T1000 (cell line): Measurements from ENCODE around the gene SLC6A6.

Experiments
- DNase-seq: peaks from one replicate; lab custom pipeline; 2025; ENCODE audit warnings: mixed read lengths; lab: John Stamatoyannopoulos, UW

Gene SLC6A6

DNA sequence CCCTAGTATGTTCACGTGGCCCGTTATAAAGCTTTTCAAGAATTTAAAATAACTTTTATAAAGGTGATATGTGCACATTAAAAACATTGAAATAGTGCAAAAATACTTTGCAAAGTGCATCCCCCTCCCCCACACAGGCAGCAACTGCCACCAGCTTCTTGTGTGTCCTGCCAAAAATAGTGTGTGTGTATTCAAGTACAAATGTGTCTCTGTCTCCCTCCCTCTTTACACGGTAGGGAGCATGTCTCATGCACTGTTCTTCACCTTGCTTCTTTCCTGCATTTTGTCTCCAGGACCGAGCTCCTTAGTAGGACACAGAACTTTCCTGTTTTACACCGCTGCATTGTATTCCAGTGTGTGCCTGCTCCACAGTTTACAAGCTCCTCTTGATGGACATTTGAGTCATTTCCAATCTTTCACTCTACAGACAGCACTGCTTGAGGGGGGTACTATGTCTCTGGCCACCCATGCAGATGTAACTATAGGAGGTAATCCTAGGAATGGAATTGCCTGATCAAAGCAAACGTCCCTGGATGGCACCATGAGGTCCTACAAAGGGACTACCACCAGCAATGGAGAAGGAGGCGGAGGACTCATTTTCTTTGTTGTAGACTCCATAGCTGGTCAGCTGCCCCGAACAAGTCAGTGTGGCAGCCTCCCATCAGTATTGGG lies 52.4 kb downstream of the SLC6A6 start:
- no peak for DNase-seq

DNA sequence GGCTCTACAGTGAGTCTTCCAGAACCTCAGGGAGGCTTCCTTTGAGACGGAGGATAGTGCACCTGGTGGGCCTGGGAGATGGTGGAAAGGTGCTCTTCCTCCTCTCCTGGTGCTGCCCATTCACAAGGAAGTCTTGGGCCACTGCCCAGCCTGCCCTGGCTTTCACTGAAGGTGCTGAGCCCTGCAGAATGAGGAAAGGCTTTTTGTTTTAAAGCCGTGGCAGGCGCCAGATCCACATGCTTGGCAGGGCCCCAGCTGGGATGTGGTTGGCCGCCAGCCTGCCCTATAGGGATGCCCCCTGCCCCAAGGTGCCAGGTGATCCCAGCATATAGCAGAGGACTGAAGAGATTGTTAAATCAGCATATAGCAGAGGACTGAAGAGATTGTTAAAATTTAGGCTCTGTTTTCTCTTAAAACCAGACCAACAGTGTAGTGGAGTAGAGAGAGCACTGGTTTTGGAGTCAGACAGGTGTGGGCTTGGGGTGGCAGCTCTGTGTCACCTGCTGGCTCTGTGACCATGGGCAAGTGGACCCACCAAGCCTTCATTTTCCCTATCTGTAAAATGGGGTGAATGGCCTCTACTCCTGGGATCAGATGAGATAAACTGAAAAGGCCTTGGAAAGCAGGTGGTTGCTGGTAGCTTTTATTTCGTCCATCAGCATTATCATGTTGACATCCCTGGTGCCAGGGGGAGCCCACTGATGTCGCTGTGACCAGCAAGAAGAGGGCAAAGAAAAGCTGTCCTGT lies 53.3 kb downstream of the SLC6A6 start:
- no peak for DNase-seq

DNA sequence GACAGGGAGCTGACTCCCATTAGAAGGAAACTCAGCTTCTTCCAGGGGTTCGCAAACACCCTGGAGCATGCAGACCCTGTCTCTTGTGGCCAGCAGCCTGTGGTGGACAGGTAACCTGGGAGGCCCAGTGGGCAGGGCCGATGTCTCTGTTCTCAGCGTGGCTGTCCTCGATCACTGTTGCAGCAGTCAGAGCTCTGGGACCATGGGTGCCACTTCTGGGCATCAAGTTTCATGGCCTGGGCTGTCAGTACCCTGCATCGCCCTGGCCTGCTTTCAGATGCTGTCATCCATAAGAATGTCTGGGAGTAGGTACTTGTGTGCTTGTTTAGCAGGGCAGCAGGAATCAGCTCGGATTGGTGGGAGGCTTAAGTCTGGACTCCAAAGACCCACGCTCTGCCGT lies 54.4 kb downstream of the SLC6A6 start:
- DNase-seq: no peak

DNA sequence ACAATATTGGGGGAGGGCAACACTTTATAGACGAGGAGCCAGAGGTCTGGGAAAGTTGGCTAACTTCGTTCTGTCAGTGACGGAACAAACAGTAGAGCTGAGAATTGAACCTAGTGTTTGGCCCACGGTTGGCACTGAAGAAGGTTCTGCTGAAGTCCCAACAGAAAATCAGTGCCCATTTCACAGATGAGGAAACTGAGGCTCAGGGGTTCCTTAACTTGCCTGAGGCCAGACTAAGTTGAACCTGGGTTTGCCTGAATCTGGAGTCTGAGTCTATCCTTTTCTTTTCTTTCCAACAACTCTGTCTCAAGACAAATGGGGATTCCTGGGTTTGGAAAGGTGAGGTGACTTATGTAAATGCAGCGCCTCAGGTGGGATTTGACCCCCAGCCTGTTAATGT lies 55.1 kb downstream of the SLC6A6 start:
- no peak for DNase-seq

DNA sequence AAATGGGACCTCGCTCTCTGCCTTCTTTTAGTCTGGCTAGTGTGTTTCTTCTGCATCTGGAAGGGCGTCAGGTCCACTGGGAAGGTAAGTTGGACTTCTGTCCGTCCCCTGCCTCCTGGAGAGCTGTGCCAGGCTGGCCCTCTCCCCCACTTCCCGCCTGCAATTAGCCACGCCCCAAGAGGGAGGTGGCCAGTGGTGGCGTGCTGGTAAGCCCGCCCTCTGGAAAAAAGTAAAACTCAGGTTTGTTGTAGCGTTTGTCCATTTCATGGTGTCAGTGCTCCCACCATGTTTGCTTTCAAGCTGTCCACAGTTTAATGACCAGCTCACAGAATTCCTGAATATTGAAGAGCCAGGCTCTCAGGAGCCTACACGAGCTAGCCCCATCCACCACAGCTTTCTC lies 55.6 kb downstream of the SLC6A6 start:
- DNase-seq: no peak

DNA sequence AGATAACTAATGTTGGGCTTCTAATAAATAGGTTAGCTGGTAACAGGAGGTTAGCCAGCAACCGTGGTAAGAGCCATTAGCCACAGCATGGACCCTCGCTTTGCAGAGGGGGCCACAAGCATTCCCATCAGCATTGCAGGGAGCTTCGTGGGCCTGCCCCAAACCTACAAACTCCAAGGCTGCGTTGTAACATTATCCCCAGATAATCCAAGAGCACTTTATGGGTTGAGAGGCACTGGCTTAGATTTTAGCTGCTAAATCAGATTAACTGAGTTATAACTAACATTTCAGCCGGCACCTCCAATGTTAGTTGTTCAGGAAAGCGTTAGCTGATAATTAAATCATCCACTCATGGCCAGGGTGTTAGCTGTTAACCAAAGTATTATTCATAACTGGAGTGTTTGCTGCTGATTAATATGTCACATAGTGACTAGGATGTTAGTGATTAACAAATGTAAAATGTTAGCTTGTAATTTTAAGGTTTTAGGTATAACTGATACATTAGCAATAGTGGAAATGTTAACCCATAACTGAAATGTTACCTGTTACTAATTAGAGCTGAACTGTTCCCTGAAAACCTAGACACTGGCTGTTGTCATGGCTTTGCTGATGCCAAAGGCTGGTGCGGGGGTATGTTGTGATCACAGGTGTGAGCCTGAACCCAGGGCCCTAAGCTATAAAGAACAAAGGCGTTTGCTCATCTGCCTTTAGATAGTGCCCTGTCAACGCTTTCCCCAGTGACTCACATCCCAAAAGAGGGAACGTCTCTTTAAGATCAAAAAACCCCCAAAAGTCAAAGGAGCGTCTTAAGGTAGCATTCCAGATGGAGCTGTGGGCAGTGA lies 56.2 kb downstream of the SLC6A6 start:
- no peak for DNase-seq

DNA sequence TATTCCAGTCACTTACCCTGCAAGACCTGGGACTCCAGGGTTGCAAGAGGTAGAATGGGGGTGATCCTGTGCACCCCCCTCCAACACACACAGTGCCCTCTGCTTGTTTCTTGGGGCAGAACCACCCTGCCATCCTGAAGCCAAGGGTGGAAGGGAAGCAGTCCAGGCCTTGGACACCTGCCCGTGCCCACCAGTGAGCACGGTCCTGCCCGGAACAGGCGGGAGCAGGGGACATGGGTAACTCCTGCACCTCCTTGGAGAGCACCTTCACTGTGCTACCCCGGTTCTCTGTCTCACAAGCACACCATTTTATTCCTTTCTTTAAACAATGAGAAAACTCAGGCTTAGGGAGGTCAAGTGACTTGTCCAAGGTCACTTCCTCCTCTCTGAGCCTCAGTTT lies 57.0 kb downstream of the SLC6A6 start:
- DNase-seq: no peak

DNA sequence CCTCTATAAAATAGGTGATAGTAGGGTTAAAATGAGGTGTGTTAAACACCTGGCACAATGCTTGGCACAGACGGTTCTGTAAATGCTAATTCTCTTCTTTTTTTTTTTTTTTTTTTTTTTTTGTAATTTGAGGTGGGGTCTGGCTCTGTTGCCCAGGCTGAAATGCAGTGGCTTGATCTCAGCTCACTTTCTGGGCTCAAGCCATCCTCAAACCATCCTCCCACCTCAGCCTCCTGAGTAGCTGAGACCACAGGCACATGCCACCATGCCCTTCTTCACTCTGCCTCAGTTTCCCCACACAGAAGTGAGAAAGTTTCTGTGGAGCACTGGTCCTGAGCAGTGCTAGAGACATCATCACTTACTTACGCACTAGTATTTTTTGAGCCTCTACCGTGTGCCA lies 57.4 kb downstream of the SLC6A6 start:
- DNase-seq: no peak

DNA sequence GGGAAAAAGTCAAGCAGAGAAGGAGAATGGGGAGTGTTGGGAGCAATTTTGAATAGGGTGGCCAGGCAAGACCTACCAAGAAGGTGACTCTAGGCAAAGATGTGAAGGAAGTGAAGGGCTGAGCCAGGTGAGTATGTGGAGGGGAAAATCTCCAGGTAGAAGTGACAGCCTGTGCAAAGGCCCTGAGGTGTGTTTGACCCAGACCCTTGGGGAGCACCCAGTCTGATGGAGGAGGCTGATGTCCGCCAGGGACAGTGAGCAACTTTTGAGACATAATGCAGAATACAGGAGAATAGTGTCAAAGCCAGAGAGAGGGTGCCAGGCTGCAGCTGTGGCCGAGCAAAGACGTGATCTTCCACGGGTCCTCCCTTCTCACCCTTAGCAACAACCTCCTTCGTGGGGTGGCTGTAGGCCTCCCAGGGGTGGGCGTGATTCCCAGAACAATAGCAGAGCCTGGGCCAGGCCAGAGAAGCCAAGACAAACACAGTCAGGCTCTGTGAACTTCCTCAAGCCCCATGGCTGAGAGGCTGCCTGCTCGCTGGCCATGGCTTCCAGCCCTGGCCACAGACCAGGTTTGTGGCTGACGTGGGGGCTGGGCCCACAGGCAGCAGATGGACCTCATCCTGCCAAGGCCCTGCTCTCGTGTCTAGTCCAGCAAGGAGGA lies 58.1 kb downstream of the SLC6A6 start:
- no peak for DNase-seq

DNA sequence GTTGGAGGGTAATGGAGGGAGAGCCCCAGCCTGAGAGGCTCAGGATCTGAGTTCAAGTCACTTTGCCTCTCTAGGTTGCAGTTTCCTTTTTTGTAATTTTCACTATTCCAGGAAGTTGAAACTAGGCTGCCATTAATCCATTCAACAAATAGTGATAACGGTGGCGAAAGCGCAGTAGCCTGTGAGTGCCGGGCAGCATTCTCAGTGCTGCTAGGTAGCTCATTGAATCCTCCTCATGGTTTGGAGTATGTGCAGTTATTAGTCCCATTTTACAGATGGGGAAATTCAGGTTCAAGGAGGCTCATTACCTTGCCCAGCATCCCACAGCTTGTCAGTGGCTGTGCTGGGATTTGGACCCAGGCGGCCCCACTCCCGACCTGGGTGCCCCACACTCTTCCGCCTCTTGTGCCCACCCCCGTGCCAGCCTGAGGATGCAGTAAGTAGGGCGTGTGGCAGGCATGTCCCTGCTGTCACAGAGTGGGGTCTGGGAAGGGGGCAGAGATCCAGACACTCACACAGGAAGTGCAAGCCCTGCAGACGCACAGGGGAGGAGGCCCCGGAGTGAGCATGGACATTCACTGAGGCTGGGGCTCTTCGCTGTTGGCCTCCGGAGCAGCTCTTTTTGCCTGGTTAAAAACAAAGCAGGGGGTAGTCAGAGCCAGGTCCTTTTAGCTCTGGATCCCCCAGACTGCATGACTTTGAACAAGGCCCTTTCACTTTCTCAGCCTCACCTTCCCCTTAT lies 58.8 kb downstream of the SLC6A6 start:
- no peak for DNase-seq

DNA sequence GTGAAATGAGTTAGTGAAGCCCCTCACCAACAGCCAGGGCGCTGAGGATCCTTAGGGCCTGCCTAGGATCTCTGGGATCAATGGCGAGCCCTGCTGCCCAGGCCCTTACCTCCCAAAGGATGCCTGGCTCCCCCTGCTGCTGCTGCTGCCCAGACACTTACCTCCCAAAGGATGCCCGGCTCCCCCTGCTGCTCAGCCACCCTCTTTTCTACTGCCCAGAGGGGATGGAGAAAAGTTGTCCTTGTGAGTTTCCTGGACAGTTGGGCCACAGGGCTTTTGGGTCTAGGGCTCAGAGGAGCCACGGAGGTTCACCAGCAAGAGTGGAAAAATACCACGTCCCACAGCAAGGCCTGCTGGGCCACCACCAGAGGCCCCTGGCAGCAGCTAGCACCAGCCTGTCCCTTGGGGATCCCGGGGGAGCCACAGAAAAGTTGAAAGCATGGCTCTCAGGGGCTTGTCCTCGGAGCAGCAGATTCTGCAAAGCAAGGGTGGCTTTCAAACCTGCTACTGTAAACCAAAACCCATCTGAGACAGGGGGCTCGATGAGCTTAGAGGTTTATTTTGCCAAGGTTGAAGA lies 59.4 kb downstream of the SLC6A6 start:
- DNase-seq: no peak

DNA sequence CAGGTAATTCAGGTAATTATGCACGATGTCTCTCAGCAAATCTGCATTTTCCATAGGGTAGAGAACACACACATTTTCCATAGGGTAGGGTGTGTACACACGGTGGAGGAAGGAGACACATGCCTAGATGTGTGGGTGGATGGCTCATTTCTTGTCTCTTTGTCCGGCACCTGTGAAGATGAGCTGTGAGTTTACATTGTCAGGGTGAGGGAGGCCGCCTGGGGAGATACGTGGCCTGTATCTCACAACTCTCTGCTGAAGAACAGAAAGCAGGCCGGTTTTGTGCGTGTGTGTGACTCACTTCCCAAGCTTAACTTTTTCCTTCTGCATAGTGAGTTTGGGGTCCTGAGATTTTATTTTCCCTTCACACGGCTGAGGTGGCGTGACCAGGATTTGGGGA lies 60.3 kb downstream of the SLC6A6 start:
- no peak for DNase-seq

DNA sequence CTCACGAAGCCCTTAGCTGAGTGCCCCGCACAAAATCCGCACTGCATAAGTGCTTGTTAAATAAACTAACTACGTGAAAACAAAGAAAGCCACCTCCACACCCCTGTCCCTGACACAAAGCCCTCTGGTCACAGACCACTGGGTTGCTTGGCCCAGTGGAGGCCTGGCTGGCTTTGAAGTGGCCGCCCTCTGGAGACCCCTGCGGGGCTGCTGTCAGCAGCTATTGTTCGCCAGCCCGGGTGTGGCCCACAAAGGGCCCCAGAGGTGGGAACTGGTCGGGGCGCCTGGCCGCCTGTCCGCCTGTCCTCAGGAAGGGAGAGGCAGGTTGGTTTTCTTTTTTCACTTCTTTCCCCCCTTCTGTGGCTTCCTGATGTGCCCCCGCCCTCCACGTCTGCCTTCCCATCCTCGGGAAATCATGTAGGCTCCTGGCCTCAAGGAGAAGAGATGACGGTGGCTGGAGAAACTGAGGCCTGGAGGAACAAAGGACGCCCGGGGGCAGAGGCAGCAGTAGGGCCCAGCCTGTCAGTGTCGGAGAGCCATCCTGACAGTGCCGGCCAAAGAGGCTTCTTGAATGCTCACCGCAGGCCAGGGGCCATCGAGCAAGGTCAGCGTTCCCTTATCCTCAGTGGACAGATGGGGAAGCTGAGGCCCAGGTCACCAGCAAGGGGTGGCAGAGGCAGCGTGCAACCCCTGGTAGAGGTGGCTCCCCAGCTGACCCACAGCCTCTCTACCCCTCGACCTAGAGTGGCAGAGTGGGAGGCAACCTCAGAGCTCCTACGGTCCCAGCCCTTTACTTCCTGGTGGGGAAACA lies 61.1 kb downstream of the SLC6A6 start:
- no peak for DNase-seq

DNA sequence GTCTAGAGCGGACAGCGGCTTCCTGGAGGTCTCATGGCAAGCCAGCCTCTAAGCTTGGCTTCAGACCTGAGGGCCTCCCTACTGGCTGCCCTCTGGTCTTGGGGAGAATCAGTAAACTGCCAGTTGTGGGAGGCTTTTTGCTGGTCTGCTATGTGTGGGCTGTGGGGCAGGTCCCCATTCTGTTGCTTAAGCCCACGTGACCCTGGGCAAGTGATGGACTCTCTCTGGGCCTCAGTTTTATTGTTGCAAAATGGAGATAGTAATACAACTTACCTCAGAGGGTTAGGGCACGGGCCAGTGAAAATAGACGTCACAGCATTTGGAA lies 61.7 kb downstream of the SLC6A6 start:
- DNase-seq: no peak

DNA sequence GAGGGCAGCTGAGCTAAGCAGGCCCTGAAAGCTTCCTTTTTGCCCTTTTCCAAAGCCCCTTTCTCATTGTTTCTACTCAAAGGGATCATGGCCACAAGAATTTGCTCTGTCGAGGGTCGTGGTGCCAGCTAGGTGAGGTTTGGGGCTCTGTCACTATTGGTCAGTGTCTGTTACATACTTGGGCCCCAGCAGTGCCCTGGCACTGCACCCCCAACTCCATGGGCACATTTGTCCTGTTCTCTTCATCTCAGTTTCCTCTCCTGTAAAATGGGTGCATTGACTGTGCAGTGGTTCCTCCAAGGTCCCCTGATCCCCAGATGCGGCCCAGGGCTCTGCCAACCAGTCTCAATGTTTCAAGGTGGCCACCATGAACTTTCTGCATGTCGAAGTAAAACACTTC lies 62.1 kb downstream of the SLC6A6 start:
- DNase-seq: no peak

DNA sequence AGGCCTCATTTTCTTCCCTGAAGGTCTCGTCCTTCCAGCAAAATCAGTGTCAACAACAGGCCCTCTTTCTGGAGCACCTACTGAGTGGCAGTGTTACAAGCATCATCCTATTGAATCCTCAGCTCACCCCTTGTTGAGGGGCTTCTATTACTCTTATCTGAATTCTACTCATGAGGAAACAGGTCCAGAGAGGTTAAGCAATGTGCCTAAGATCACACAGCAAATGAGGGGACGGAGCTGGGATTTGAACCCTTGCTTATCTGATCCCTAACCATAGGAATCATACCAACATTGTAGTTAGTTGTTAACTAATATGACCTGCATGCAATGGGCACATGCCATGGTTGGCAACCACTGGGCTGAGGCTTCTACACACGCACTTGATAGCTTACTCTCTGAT lies 63.0 kb downstream of the SLC6A6 start:
- DNase-seq: no peak

DNA sequence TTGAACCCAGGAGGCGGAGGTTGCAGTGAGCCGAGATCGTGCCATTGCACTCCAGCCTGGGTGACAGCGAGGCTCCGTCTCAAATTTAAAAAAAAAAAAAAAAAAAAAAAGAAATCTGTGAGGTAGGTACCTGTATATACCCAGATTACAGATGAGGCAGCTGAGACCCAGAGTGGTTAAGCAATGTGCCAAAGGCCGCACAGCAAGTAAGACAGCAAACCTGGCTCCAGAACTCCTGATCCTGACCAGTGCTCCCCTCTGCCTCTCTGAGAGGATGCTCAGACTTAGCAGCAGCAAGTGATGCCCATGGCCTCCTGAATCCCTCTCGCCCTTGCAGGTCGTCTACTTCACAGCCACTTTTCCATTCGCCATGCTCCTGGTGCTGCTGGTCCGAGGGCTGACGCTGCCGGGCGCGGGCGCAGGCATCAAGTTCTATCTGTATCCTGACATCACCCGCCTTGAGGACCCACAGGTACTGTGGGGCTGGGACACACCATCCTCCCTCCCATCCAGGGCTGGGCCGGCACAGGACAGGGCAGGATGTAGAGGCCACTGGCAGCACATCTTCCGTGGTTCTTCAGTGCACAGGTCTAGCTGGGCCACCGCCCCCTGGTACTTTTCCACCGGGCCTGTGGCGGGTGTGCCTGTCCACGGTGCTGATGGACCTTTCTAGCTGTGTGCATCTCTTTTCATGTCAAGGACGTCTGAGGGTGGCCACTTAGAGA lies 63.9 kb downstream of the SLC6A6 start:
- DNase-seq: no peak

DNA sequence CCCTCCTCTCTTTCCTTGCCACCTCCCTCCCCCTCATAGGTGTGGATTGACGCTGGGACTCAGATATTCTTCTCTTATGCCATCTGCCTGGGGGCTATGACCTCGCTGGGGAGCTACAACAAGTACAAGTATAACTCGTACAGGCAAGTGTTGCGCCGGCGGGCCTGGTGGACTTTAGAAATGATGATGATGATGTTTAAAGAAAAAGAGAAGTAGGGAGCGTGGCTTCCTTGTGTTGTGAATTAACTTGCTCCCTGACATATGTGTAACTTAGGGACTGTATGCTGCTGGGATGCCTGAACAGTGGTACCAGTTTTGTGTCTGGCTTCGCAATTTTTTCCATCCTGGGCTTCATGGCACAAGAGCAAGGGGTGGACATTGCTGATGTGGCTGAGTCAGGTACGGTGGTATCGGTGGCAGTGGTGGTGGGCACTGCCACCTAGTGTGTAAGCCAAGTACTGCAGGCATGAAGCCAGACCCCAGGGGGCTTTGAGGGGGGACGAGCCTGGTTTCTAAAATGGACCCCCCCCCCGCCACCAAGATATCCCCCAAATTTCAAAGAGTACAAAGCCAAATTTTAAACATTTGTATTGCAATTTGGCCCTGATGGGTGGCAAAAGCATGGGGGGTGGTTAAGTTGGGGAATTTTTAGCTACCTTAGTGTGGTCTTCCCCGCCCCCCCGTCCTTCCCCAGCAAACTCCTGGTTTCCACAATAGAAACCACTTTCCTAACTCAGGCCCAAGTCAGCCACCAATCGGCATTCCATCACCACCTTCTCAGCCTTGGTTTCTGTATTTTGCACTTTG lies 65.6 kb downstream of the SLC6A6 start:
- no peak for DNase-seq

DNA sequence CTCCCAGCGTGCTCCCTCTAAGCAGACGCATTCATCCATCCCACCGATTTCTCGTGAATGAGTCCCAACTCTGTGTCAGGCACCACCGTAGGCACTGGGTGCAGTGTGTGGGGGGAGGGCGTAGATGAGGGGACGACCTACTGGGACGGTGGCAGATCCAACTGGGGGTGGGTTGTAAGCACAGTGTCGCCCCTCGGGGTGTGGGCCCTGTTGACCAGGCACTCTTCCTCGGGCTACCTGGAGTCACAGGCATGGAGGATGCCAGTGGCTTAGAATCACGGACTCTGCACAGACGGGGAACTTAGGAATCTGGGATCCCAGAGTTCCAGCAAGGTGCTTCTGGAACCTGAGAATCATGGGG lies 66.2 kb downstream of the SLC6A6 start:
- no peak for DNase-seq
